Upper lobe of right lung (tissue), 1 donor: ENCODE data around the gene TMIGD3. TPM values are rescaled to one million over a fixed set of nuclear protein-coding genes. Genes with fewer than 3 reads are reported as not detected.

Source experiments
- ATAC-seq: fragments of 200-7000 bp; cut with Tn5 transposase; one replicate; pipeline ENCODE4 v1.9.1; 2020; ENCODE audit warnings: mild to moderate bottlenecking, moderate library complexity
- DNase-seq: peaks from one replicate; pipeline ENCODE4 v3.0.0-alpha.2; 2020
- H3K27ac ChIP-seq: fragments of 200-600 bp; one replicate; pipeline ENCODE4 v1.8.0; 2022
- H3K27me3 ChIP-seq: fragments of 200-600 bp; one replicate; pipeline ENCODE4 v1.8.0; 2022; ENCODE audit warnings: mild to moderate bottlenecking
- H3K36me3 ChIP-seq: fragments of 200-600 bp; one replicate; pipeline ENCODE4 v1.8.0; 2022
- H3K4me1 ChIP-seq: fragments of 200-600 bp; one replicate; pipeline ENCODE4 v1.8.0; 2022
- H3K4me3 ChIP-seq: fragments of 200-600 bp; one replicate; pipeline ENCODE4 v1.8.0; 2022; ENCODE audit warnings: mild to moderate bottlenecking
- H3K9me3 ChIP-seq: fragments of 200-600 bp; one replicate; pipeline ENCODE4 v1.8.0; 2022
- intact Hi-C: fragments of 100-400 bp; cut with DNase I; formaldehyde crosslinking; loops from one replicate; pipeline ENCODE4 v1.11.0; 2022
- total RNA-seq: library from RNA; stranded (reverse); fragmentation: NEBNext Ultra II Directional; extraction: Animal tissue kit (Norgen Biotek cat#: 25700); gene quantifications from one replicate; pipeline ENCODE4 v1.2.1, GENCODE V29; 2021
- TF ChIP-seq, protein P1 (sequence below): fragments of 200-600 bp; IDR thresholded peaks from one replicate; pipeline ENCODE4 v1.8.0; 2022; ENCODE audit warnings: antibody characterized with exemption
- donor health status: DM: no; HTN: yes; CAD: no; lungs with severe emphysema.

The TMIGD3 gene
- total RNA-seq, 1 donor from 2014 or later: 5.1 TPM

DNA sequence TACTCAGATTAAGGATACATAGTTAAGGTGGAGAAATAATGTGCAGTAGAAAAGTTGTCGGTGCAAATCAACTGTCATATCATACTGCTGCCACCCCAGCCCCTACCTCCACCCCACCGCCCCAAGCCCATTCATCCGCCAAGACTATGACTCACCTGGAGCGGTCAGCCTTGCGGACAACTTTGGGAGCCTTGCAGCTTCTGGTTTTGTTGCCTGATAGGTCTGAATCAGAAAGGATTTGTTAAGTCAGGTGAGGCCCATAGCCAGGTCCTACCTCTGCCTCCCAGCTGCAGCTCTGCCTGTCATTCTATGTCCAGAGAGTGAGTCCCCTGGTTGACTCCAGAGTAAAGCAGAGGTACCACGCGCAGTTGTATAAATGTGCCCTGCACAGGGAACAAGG is 17.0 kb downstream of the TMIGD3 start:
- Histone ChIP-seq H3K27ac (no peak overlapping the region), H3K27me3 (no peaks in the 10 kb centered on the region), H3K4me3 (no peak overlapping the region), H3K9me3 (no peaks in the 10 kb centered on the region), H3K36me3 (no peaks in the 10 kb centered on the region), H3K4me1 (peaks cover 11% of the 10 kb centered on the region)
- ATAC-seq (no peak), DNase-seq (no peak)
- TF ChIP-seq, protein P1, sequence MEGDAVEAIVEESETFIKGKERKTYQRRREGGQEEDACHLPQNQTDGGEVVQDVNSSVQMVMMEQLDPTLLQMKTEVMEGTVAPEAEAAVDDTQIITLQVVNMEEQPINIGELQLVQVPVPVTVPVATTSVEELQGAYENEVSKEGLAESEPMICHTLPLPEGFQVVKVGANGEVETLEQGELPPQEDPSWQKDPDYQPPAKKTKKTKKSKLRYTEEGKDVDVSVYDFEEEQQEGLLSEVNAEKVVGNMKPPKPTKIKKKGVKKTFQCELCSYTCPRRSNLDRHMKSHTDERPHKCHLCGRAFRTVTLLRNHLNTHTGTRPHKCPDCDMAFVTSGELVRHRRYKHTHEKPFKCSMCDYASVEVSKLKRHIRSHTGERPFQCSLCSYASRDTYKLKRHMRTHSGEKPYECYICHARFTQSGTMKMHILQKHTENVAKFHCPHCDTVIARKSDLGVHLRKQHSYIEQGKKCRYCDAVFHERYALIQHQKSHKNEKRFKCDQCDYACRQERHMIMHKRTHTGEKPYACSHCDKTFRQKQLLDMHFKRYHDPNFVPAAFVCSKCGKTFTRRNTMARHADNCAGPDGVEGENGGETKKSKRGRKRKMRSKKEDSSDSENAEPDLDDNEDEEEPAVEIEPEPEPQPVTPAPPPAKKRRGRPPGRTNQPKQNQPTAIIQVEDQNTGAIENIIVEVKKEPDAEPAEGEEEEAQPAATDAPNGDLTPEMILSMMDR: no peak
- intact Hi-C loops: loop anchor here (10.0 kb wide), 1 partner anchor 268 kb away; the partner anchor contains the start of gene DDX20

DNA sequence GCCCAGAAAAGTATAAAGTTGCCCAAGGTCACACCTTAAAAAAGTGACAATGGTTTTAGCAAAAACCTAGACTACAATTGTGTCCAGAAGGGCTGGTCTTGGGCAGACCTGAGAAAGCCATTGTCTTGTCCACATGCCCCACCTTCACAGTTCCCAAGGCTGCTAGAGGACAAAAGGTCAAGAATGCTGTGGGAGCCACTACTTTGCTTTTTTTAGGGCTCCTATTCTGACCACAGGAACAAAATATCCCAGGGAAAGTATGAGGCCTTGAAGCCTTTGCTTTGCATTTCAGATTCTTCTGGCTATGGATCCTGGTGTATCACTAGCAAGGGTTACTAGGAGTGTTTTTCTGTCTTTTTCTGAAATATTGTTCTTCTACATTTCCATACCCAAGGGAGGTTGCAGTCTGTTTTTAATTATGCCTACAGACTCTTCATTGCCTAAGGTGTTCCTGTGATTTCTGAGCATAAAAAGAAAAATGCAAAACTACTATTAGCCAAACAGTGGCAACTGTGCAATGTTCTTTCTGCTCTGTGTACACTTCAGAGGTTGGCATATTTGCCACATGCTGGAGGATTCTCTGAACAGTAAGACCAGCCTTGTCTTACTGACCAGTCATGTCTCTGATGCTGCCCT is 18.9 kb downstream of the TMIGD3 start:
- intact Hi-C loops: loop anchor here (10.0 kb wide), 1 partner anchor 270 kb away; the partner anchor contains the start of gene DDX20
- Histone ChIP-seq H3K9me3 (no peaks in the 10 kb centered on the region), H3K36me3 (no peaks in the 10 kb centered on the region), H3K4me1 (peaks cover 17% of the 10 kb centered on the region), H3K4me3 (no peak overlapping the region), H3K27ac (peak overlapping the region; percentile 7), H3K27me3 (no peaks in the 10 kb centered on the region)
- DNase-seq (no peak), ATAC-seq (no peak)
- TF ChIP-seq, protein P1: no peak

DNA sequence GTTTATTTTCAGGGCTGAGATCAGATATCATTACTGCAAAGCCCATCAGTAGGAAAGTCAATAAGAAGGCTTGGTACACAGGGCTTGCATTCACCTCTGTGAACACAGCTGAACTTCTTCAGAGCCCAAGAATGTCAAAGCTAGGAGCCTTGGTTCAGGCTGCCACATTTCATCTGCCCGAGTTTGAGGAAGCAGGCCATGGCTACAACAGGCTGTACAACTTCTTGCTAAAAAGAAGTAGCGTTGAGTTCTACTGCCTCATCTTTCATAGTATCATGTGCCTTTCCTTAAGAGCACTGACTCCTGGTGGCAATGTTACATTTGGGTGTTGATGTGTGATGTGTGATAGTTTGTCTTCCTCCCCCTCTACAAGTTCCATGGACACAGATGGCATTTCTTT is 19.6 kb downstream of the TMIGD3 start:
- ATAC-seq (no peak), DNase-seq (no peak)
- H3K36me3 ChIP-seq: no peaks in the 10 kb centered on the region
- H3K4me1 ChIP-seq: peaks cover 14% of the 10 kb centered on the region
- intact Hi-C loops: loop anchor here (10.0 kb wide), 1 partner anchor 271 kb away; the partner anchor contains the start of gene DDX20
- H3K9me3 ChIP-seq: no peaks in the 10 kb centered on the region
- H3K27me3 ChIP-seq: no peaks in the 10 kb centered on the region
- no peak overlapping the region for H3K27ac ChIP-seq
- TF ChIP-seq, protein P1: no peak
- H3K4me3 ChIP-seq: no peak overlapping the region

DNA sequence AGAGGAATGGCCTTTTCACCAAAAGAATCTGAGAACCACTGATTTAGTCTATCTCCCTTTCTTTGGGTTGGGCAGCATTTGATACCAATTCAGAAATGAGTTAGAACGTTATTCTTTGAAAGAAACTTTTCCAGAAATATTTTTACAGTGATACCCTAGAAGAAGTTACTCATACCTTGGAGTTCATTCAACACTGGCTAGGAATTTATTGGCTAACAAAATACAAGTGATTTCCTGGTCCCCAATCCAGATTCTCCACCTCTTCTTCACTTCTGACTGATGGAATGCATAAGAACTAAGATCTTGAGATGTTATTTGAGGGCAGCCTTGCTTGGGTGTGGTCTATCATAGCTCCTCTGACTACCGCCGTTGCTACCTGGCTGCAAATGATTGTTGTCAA is 20.3 kb downstream of the TMIGD3 start:
- TF ChIP-seq, protein P1: no peak
- DNase-seq (no peak), ATAC-seq (no peak)
- H3K27ac ChIP-seq: no peak overlapping the region
- H3K9me3 ChIP-seq: no peaks in the 10 kb centered on the region
- no peak overlapping the region for H3K4me3 ChIP-seq
- H3K27me3 ChIP-seq: no peaks in the 10 kb centered on the region
- H3K36me3 ChIP-seq: no peaks in the 10 kb centered on the region
- intact Hi-C loops: loop anchor here (10.0 kb wide), 1 partner anchor 272 kb away; the partner anchor contains the start of gene DDX20
- peaks cover 13% of the 10 kb centered on the region for H3K4me1 ChIP-seq

DNA sequence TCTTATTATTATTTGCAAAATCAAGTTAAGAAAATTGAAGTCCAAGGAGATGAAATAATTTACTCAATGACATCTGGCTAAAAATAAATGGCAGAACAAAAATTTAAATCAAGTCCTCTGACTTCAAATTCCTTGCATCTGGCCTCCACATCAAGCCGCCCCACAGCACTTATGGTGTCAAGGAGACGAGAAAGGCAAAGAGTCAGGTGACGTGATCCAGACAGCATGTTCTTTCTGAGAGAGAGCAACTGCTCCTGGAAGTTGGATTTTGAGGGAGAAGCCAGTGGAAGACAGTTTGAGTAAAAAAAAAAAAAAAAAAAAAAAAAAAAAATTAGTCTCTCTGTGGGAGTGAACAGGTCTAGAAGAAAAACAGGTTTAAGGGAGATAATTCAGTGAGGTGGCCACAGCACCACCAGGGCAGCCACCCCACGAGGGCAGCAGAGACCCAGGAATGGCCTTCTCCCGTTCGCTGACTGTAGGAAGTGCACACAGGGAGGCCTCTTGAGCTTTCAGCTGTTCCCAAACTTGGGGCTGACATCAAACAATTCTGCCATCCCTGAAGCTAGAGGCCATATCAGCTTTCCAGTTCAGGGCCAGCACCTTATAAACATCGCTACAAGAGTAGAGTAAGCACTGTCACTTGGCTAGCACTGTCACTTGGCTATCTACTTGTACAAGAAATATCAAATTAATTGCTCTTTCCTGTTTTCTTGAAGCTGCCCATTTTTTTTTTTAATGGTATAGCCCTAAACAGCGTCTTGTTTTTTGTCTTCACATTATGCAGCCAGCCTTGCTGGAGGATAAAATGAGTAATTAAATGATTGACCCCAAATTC is 21.8 kb downstream of the TMIGD3 start:
- peak; percentile 90 for DNase-seq
- ATAC-seq: peak; percentile 97
- TF ChIP-seq, protein P1: peak; percentile 68
- Histone ChIP-seq H3K4me3 (no peak overlapping the region), H3K27ac (no peak overlapping the region), H3K4me1 (peaks cover 13% of the 10 kb centered on the region), H3K9me3 (no peaks in the 10 kb centered on the region), H3K27me3 (no peaks in the 10 kb centered on the region), H3K36me3 (no peaks in the 10 kb centered on the region)
- intact Hi-C loops: loop anchor here (10.0 kb wide), 1 partner anchor 273 kb away; the partner anchor contains the start of gene DDX20
